Thyroid gland (tissue), 4 donors: ENCODE results near the gene MAML3. TPM values are rescaled to one million over a fixed set of nuclear protein-coding genes. Genes with fewer than 3 reads are reported as not detected.

Experiments used
- DNase-seq, 2 donors: peaks; one replicate each; pipeline ENCODE4 v3.0.0-alpha.2; 2019
- H3K27ac ChIP-seq, 3 donors: fragments of 200-600 bp; sonication (generic); 1 replicate in 2 of 3; 2 replicates in 1 of 3; pipeline ENCODE4 v1.5.1; 2016 to 2019; ENCODE audit warnings: mild to moderate bottlenecking in 1 of 3, moderate library complexity in 1 of 3
- H3K27me3 ChIP-seq: fragments of 200-600 bp; sonication (generic); one replicate; pipeline ENCODE4 v1.5.1; 2019
- H3K36me3 ChIP-seq, 2 donors: fragments of 200-600 bp; sonication (generic); one replicate each; pipeline ENCODE4 v1.5.1; 2016 to 2019
- H3K4me1 ChIP-seq, 2 donors: fragments of 200-600 bp; sonication (generic); one replicate each; pipeline ENCODE4 v1.5.1; 2017 to 2019
- H3K4me3 ChIP-seq, 3 donors: fragments of 200-600 bp; sonication (generic); replicated peaks in 1 of 3; 1 replicate in 2 of 3; 2 replicates in 1 of 3; pipeline ENCODE4 v1.5.1; 2016; ENCODE audit warnings: mild to moderate bottlenecking in 1 of 3
- H3K9me3 ChIP-seq: fragments of 200-600 bp; sonication (generic); one replicate; pipeline ENCODE4 v1.5.1; 2017
- POLR2A ChIP-seq, 2 donors: fragments of 450-650 bp; IDR thresholded peaks; one replicate each; pipeline ENCODE4 v1.6.1; 2017; ENCODE audit warnings: antibody characterized with exemption in 2 of 2, mild to moderate bottlenecking in 2 of 2, moderate library complexity in 1 of 2
- WGBS, 2 donors: methylation state at CpG; one replicate each; pipeline ENCODE4 v1.1.5; 2017; 5-methylcytosine and 5-hydroxymethylcytosine counted together
- intact Hi-C: fragments of 100-400 bp; cut with DNase I; formaldehyde crosslinking; loops from one replicate; pipeline ENCODE4 v1.15.1; 2023
- total RNA-seq, 4 donors: library from RNA; depleted of rRNA; stranded (reverse); fragments of >200 nt; gene quantifications; one replicate each; pipeline ENCODE4 v1.2.3, GENCODE V29; 2016
- TF ChIP-seq, protein P1 (sequence below), 6 experiments: fragments of 200-600 bp in 3 of 6; fragments of 450-650 bp in 3 of 6; sonication (generic) in 3 of 6; IDR thresholded peaks; one replicate each; pipeline ENCODE4 v1.5.1; 2016 to 2019; ENCODE audit warnings: antibody characterized with exemption in 6 of 6, mild to moderate bottlenecking in 2 of 6, inconsistent platforms in 1 of 6, moderate library complexity in 1 of 6

The MAML3 gene
- total RNA-seq, 4 donors from 2014 or later = 5.7 to 14.1 (median 11.4) TPM

GRCh38 chr4:139892973-139893736, 260.8 kb downstream of the MAML3 start:
- Histone ChIP-seq H3K9me3 (no peaks in the 10 kb centered on the region), H3K4me3 (no peak overlapping the region), H3K4me1 (peaks cover 11 to 22% of the 10 kb centered on the region in 2 donors), H3K27me3 (no peaks in the 10 kb centered on the region), H3K27ac (no peak overlapping the region), H3K36me3 (no peaks in the 10 kb centered on the region)
- intact Hi-C loops = no loop called here
- no peak for DNase-seq
- TF ChIP-seq POLR2A (IDR thresholded peaks at IDR 0.05) = no peak
- TF ChIP-seq, protein P1, sequence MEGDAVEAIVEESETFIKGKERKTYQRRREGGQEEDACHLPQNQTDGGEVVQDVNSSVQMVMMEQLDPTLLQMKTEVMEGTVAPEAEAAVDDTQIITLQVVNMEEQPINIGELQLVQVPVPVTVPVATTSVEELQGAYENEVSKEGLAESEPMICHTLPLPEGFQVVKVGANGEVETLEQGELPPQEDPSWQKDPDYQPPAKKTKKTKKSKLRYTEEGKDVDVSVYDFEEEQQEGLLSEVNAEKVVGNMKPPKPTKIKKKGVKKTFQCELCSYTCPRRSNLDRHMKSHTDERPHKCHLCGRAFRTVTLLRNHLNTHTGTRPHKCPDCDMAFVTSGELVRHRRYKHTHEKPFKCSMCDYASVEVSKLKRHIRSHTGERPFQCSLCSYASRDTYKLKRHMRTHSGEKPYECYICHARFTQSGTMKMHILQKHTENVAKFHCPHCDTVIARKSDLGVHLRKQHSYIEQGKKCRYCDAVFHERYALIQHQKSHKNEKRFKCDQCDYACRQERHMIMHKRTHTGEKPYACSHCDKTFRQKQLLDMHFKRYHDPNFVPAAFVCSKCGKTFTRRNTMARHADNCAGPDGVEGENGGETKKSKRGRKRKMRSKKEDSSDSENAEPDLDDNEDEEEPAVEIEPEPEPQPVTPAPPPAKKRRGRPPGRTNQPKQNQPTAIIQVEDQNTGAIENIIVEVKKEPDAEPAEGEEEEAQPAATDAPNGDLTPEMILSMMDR (IDR thresholded peaks at IDR 0.05) = no peak
- 76 to 81% methylated on average over 5 of the region's 5 CpGs for WGBS, 2 donors

DNA sequence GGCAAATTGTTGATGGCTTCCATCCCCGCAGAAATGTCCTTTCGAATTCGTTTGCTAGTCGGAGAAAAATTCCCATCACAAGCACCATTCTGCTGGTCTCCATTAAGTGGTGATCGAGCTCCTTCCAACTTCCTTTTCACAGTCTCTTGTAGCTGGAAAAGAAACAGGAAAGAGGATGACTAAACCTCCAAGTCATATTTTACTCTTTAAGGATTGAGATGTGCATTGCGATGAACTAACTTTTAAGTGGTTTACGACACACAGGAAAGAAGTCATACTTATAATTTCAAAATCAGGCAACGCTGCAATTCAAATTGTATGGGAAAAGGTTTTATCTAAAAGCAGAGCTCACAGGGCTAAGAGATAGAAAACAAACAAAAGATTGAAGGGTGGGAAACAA, 263.2 kb downstream of the MAML3 start:
- H3K4me3 ChIP-seq = no peak overlapping the region
- no peak overlapping the region for H3K27ac ChIP-seq
- DNase-seq = no peak
- no peak for TF ChIP-seq POLR2A (IDR thresholded peaks at IDR 0.05)
- TF ChIP-seq, protein P1 (IDR thresholded peaks at IDR 0.05) = no peak
- 84 to 93% methylated on average over 8 of the region's 8 CpGs for WGBS, 2 donors
- intact Hi-C loops = no loop called here
- H3K9me3 ChIP-seq = no peaks in the 10 kb centered on the region
- no peaks in the 10 kb centered on the region for H3K36me3 ChIP-seq
- H3K27me3 ChIP-seq = no peaks in the 10 kb centered on the region
- H3K4me1 ChIP-seq = peaks cover 23 to 42% of the 10 kb centered on the region in 2 donors

GRCh38 chr4:139889901-139890300, 264.1 kb downstream of the MAML3 start:
- TF ChIP-seq POLR2A (IDR thresholded peaks at IDR 0.05) = no peak
- TF ChIP-seq, protein P1 (IDR thresholded peaks at IDR 0.05) = no peak
- Histone ChIP-seq H3K9me3 (no peaks in the 10 kb centered on the region), H3K4me1 (peaks cover 23 to 42% of the 10 kb centered on the region in 2 donors), H3K27me3 (no peaks in the 10 kb centered on the region), H3K36me3 (no peaks in the 10 kb centered on the region), H3K27ac (peak overlapping the region in 1 of 3 donors; percentile 34), H3K4me3 (no peak overlapping the region)
- DNase-seq = no peak
- intact Hi-C loops = no loop called here
- WGBS, 2 donors = 96 to 97% methylated on average over 6 of the region's 6 CpGs

DNA sequence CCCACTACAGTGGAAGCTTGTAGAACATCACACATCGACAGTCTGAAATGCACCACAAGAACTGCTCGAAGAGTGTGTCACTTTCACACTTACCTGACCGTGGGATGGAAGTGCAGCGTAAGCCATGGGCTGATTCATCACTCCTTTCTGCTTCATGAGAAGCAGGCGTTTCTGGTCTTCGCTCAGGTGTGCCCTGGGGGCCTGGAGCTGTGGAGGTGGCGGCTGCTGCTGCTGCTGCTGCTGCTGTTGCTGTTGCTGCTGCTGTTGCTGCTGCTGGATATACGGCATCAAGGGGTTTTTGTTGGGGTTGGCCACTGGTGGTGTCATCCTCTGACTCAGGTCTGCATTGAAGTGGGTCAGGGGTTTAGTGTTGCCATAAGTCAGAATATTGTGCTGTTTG, 264.7 kb downstream of the MAML3 start:
- intact Hi-C loops = no loop called here
- Histone ChIP-seq H3K4me3 (no peak overlapping the region), H3K27me3 (no peaks in the 10 kb centered on the region), H3K4me1 (peaks cover 23 to 42% of the 10 kb centered on the region in 2 donors), H3K9me3 (no peaks in the 10 kb centered on the region), H3K27ac (peak overlapping the region in 2 of 3 donors; percentile 34 to 79), H3K36me3 (no peaks in the 10 kb centered on the region)
- WGBS, 2 donors = 53 to 57% methylated on average over 7 to 8 of the region's 8 CpGs
- no peak for TF ChIP-seq POLR2A (IDR thresholded peaks at IDR 0.05)
- TF ChIP-seq, protein P1 (IDR thresholded peaks at IDR 0.05) = no peak
- DNase-seq = peak; percentile 51 to 66

- intact Hi-C loops = no loop called here
- 48 to 50% methylated on average over 6 of the region's 6 CpGs for WGBS, 2 donors
Measured at GRCh38 chr4:139887962-139888735, 265.8 kb downstream of the MAML3 start.

More at GRCh38 chr4:139887962-139888735, 265.8 kb downstream of the MAML3 start:
- Histone ChIP-seq H3K27me3 (no peaks in the 10 kb centered on the region), H3K4me1 (peaks cover 23 to 42% of the 10 kb centered on the region in 2 donors), H3K4me3 (no peak overlapping the region), H3K27ac (peak overlapping the region; percentile 34 to 79 (median 50)), H3K9me3 (no peaks in the 10 kb centered on the region), H3K36me3 (no peaks in the 10 kb centered on the region)
- DNase-seq = peak; percentile 55 to 66
- TF ChIP-seq, protein P1 (IDR thresholded peaks at IDR 0.05) = no peak
- TF ChIP-seq POLR2A (IDR thresholded peaks at IDR 0.05) = no peak
